Measurements from ENCODE around the gene ACYP1.

Gene ACYP1

DNA sequence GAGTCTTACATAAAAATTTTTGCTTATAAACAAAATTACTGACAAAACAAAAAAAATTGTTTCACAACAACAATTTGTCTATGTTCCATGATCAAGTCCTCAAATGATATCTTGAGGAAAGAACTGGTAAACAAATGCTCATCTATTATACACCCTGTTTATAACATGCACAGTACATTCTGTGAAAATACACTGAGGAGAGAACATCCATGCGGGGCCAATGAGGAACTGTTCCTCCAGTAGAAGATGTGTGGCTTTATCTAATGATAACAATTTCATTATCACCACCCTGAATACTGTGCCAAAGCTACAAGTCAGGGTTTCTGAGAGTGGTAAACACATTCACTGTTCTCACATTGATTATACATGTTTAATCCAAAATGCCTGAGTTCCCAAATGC, 23.3 kb downstream of the ACYP1 start:
- no peak for DNase-seq

DNA sequence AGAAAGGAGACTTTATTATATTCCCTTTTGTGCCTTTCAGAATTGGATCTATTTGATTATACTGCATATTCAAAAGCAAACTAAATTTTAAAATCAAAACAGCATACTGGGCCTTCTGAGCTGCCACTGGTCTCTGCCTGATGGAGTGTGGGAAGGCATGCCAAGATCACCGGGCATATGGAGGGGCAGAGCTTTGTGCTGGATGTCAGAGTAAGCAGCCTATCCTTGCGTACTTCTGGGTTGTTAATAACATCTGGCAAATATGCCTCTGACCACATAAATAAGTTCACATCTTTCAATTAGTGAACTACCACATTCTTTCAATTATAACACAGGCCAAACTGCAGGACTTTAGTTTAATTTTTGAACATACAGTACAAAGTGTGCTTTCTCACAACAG, 30.9 kb downstream of the ACYP1 start:
- no peak for DNase-seq

DNA sequence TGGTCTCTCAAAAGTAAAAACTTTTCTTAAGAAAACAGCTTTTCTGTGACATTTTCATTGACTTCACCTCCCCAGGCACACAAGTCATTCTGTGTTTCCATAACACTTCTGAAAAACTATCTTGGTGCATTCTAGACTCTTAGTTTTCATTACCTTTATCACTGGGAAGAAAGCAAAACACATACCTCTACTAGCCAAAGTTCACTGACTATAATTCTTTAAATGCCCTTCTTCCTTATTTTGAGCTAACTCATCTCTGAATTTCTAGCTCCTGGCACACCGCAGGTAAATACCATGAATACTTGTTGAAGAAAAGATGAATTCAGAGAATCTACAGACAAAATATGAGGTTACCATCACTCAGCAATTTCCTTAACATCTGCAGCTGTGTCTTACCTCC, 33.7 kb downstream of the ACYP1 start:
- no peak for DNase-seq

DNA sequence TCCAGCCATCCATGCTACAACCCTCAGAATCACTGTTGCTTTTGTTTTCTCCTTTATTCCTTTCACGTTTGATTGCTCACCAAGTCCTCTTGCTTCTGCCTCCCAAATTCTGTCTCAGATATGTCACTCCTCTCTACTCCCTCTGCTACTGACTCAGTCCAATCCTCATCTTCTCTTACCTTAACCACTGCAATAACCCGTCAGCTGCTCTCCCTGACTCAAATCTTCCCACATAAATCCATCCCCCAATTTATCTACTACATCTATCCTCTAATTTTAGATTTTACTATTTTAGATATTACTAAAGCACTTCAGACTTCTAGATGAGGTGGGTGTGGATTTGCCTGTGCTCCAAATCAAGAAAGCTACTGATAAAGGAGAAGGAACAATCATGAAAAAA, 37.9 kb downstream of the ACYP1 start:
- peak in 1 of 3 donors; percentile 17 for DNase-seq

DNA sequence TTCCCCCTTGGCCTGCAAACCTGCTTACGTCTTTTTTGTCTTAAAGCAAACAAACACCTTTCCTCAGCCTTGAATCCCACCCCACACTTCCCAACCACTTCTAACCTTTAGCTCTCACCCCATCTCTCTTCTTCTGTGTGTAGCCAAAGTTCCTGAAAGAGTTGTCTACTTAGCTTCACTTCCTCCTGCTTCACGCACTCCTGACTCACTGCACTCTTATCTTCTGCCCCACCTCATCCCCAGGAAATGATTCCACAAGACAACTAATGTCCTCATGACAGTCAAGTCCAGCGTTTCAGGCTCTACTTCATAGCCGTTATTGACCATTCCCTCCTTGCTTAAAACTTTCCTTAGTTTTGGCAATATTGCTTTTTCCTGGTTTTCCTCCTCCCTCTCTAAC, 38.7 kb downstream of the ACYP1 start:
- DNase-seq = peak; percentile 69 to 80 (median 70)

DNA sequence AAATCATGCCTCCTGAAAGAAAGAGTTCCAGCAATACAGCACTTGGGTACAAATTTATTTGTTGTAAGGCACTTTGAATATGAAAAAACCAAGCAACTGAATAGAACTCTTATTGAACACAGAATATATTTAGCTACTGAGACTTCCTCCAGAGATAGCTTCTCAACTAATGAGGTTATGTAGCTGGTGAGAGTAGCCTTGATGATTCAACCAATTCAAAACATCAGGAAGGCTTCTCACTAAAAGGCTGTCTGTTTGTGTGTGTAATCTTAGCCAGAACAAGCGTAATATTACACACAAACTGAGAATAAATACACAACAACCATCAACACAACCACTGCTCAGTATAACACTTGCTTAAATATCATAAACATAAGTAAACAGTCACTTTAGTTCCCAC, 40.7 kb downstream of the ACYP1 start:
- no peak for DNase-seq

DNA sequence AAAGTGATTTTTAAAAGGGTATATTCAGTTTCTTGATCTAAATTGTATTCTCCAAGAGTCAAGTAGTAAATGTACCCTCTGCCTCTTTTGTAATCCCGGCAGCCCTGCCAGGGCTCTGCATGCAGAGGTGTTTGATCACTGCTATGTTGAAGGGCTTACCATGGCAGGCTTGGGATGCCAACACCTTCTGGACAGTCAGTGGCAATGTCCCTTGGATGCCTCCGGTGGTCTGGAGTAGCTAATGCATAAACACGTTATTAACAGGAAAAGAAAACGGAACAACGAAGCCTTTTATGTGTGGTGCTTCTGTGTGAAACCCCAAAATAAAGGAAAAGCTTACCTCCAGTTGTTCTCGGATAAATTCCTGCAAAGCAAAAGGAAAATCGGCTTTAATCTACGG, 41.2 kb downstream of the ACYP1 start:
- peak; percentile 23 to 42 (median 39) for DNase-seq

DNA sequence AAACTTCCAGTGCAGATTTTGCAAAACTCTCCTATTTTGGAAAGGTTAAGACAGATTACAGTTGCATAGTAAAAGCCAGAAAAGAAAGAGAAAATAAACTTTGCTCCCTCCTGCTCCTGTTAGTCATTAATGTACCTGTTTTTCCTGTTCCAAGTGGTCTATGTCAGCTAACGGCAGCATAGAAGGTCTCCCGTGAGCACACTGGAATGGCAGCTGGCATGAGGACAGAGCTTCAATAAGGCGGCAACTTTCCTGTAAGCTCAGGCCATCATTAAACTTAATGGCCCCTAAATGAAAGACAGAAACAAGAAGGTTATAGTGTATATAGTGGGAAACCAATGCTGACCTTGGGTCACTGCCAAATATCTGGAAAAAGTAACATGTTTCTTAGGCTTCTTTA, 45.1 kb downstream of the ACYP1 start:
- no peak for DNase-seq

DNA sequence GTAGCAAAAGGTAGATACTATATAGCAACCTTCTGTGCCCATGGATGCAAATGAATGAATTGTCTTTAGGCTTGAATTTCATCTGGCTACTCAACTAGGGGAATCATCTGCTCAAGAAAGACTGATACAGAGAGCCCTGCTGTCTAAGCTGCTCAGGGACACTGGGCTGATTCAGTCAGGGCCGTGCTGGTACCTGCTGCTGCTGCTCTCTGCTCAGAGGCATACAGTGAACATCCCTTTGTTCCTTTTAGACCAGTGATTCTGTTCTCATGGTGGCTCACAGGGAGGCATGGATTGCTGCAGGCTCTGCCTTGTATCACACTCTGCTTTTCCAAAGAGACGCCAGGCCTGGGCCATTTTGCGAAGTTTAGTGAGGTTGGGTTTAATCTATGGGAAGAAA, 47.0 kb downstream of the ACYP1 start:
- DNase-seq = no peak

DNA sequence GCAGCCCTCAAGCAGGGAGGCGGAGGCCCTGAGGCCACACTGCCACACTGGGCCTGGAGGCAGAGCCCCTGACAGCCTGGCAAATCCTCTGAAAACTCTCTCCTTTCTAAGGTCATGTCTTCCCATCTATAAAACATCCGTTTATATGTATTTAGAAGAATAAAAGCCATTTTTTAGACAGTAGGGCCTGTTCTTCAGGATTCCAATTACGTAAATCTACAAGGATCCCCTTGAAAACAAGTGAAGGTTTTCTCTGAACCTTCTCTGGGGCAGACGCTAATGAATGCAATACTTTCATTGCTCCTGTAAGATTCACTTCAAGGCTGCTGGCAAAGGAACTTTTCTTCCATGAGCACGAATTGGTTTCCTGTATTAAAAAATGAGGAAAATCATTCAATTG, 48.3 kb downstream of the ACYP1 start:
- DNase-seq = no peak

DNA sequence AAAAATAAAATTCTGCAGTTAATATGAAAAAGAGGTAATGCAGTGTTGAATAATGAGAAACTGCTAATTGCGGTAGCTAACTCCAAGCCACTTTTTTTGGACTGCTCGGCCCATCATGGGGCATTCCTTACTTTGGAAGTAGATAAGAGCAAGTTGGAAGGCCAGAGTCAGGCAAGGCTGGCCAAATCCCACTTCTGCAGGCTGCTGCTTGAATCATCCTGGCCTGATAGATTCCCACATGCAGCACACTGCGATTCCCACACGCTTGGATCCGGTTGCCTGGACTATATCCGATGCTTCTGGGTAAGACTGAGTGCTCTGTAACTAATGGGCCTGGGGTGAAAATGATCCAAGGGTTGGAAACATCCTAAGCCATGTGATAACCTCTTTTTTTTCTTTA, 50.5 kb downstream of the ACYP1 start:
- no peak for DNase-seq

DNA sequence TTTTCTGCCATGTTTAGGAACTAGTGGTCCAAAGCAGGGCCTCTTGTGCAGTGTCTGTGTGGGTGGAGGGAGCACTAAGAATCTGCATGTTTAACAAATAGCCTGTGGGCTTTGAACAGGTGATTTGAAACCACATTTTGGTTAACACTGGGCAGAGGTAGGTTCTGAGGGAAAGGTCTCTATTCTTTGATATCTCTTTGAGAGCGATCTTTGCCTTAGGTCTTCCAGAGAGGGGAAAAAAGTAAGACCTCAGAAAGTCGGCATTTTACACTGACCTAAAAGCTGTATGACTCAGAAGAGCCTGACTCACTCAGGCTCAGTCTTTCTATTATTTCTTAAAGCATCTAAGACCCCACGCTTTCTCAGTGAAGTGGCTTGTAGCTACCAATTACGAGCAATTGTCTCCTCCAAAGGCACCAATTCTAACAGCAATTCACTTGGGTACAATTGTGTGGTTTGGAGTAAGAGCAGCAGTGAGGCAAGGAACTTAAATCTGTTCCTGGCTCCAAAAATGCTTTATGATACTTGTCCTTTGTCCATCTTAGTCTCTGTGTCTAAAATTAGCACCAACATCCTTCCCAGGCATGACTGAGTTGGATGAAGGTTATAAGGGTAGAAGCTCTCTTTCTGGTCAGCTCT, 52.3 kb downstream of the ACYP1 start:
- DNase-seq = no peak

DNA sequence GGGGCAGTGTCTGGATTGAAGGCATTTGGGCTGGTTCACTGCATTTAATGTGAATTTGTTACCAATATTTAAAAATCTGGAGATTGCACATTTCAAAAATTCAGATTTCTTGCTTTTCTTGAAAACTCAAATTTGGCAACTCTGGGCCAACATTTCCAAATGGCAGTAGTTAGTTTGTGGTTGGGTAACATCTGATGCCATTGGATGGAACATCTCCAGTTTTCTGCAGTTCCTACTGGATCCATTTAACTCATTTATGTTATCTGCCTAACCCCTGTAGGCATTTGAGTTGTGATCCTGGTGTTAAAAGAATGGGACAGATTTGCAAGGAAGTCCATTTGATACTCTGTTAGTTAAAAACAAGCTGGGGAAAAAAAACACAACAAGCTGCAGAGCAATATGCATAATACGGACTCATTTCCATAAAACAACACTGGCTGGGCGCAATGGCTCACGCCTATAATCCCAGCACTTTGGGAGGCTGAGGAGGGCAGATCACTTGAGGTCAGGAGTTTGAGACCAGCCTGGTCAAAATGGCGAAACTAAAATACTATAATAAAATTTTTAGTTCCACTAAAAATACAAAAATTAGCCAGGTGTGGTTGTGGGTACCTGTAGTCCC, 53.2 kb downstream of the ACYP1 start:
- DNase-seq = no peak

DNA sequence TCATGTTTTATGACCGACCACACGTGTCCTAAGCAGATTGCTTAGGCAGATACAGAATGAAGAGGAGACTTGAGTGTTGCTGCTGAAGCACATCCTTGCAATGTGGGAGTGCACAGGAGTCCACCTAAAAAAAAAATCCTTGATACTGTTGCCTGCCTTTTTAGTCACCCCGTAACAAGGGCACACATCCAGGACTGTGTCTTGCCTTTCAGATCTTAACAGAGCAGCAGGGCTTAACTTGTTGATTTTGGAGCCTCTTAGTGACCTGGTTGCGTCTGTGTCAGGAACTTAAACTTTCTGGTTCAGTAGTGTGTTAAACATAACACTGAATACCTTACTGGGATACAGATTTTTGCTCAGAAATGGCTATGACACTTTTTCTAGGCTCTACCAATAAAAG, 54.6 kb downstream of the ACYP1 start:
- DNase-seq = no peak

DNA sequence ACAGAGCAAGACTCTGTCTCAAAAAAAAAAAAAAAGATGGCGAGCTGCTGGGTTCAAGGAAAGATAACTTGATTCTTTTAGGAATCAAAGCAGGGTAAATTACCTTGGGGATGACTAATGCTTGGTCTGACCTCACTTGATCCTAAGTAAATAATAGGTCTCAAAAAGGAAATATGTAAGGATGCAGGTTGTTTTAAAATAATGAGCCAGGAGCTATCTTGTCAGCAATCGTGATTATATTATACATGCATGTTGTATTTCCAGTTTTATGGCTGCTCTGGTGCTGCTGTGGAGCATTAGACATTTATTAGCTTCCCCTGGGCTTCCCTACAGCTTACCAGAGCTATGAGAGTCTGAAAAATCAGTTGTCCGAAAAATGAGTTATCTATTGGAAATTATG, 58.5 kb downstream of the ACYP1 start:
- DNase-seq = no peak

DNA sequence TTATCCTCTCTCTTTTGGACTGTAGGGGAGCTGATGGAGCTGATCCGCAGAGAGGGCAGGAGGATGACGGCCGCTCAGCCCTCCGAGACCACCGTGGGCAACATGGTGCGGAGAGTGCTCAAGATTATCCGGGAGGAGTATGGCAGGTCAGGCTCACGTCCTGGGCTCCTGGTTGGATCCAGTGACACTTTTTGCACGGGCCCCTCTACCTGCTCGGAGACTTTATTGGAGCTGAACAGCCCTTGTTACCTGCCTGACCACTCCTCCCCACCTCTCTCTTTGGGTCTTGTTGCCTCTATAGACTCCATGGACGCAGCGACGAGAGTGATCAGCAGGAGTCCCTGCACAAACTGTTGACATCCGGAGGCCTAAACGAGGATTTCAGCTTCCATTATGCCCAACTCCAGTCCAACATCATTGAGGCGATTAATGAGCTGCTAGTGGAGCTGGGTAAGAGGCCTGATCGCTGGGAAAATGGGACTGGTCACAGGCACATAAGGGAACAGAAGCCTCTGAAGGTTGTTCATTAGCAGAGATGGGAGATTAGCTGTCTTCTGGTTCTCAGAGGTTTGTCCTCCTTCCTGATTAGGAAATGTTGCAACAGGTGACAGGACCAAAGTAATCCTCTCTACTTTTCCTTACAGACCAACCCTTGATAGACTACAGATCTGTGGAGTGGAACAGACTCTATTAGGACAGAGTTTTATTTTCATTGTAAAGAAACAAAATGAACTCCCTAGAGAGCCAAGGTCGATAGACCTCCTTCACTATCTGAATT, 60.4 kb downstream of the ACYP1 start:
- peak in 2 of 3 donors; percentile 12 to 22 for DNase-seq
